ENCODE results near the gene C9orf72. TPM values are rescaled to one million over a fixed set of nuclear protein-coding genes. Genes with fewer than 3 reads are reported as not detected.

Gene C9orf72
- total and polyA plus RNA-seq, 9 of the 15 experiments (the other 6 are each of a cell fraction or from before 2014, with no cell fraction given), result 2.3 to 7.3 (median 4.1) TPM

DNA sequence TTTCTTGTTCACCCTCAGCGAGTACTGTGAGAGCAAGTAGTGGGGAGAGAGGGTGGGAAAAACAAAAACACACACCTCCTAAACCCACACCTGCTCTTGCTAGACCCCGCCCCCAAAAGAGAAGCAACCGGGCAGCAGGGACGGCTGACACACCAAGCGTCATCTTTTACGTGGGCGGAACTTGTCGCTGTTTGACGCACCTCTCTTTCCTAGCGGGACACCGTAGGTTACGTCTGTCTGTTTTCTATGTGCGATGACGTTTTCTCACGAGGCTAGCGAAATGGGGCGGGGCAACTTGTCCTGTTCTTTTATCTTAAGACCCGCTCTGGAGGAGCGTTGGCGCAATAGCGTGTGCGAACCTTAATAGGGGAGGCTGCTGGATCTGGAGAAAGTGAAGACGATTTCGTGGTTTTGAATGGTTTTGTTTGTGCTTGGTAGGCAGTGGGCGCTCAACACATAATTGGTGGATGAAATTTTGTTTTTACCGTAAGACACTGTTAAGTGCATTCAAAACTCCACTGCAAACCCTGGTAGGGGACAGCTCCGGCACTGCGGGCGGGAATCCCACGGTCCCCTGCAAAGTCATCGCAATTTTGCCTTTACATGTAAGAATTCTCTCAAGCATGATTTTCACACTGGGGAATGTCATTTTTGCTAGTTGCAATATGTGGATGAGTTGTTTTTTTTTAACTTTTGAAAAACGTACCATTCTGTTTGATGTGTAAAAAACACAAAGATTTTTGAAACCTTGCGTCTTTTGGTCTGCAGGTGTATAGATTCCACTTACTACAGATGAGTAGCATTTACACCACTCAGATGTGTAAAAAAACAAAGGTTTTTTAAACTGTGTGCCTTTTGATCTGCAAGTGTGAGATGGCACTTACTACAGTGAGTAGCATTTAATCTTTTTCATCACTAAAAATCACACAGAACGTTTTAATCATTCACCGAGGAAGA is 631 bp upstream of the C9orf72 start (continued):
- TF ChIP-seq, protein P1, sequence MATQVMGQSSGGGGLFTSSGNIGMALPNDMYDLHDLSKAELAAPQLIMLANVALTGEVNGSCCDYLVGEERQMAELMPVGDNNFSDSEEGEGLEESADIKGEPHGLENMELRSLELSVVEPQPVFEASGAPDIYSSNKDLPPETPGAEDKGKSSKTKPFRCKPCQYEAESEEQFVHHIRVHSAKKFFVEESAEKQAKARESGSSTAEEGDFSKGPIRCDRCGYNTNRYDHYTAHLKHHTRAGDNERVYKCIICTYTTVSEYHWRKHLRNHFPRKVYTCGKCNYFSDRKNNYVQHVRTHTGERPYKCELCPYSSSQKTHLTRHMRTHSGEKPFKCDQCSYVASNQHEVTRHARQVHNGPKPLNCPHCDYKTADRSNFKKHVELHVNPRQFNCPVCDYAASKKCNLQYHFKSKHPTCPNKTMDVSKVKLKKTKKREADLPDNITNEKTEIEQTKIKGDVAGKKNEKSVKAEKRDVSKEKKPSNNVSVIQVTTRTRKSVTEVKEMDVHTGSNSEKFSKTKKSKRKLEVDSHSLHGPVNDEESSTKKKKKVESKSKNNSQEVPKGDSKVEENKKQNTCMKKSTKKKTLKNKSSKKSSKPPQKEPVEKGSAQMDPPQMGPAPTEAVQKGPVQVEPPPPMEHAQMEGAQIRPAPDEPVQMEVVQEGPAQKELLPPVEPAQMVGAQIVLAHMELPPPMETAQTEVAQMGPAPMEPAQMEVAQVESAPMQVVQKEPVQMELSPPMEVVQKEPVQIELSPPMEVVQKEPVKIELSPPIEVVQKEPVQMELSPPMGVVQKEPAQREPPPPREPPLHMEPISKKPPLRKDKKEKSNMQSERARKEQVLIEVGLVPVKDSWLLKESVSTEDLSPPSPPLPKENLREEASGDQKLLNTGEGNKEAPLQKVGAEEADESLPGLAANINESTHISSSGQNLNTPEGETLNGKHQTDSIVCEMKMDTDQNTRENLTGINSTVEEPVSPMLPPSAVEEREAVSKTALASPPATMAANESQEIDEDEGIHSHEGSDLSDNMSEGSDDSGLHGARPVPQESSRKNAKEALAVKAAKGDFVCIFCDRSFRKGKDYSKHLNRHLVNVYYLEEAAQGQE (IDR thresholded peaks at IDR 0.05; ENCODE audit: borderline replicate concordance), result no peak
- TF ChIP-seq, protein P1 (CRISPR knock-in tag; IDR thresholded peaks at IDR 0.05; ENCODE audit: low read depth), result no peak
- no peak for TF ChIP-seq PHB (CRISPR knock-in tag; IDR thresholded peaks at IDR 0.05)
- no peak for TF ChIP-seq GATAD2A (IDR thresholded peaks at IDR 0.05)

Measured in K562 (cell line).